ENCODE data around the gene GPC5. TPM values are rescaled to one million over a fixed set of nuclear protein-coding genes. Genes with fewer than 3 reads are reported as not detected.

Gene GPC5
- total RNA-seq, 2 donors from 2014 or later, result 0.55 to 1.0 TPM

DNA sequence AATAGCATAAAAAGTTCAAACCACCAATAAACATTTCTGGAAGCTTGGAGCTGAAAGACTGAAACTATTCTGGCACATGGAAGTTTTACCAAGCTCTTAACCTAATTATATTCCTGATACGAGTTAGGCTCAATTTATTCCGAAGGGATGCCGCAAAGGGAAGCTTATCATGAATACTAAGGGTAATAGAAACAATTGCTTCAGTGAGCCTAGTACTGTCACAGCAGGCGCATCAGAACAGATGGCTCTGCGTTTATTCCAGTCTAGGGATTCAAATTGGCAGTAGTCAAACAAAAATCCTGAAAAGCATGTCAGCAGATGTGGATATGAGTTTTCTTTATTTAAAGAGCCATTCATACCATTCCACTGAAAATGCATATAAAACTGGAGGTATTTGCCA is 779.5 kb downstream of the GPC5 start:
- H3K4me3 Mint-ChIP-seq, result no peak overlapping the region
- no peaks in the 10 kb centered on the region for H3K27me3 Mint-ChIP-seq
- H3K4me1 Mint-ChIP-seq (ENCODE audit: low read depth in 2 of 2), result no peaks in the 10 kb centered on the region
- H3K36me3 Mint-ChIP-seq, result no peaks in the 10 kb centered on the region
- no peak for ATAC-seq
- DNase-seq (ENCODE audit: low spot score), result no peak
- H3K9me3 Mint-ChIP-seq, result peaks cover 2% of the 10 kb centered on the region
- H3K27ac Mint-ChIP-seq, result no peak overlapping the region

DNA sequence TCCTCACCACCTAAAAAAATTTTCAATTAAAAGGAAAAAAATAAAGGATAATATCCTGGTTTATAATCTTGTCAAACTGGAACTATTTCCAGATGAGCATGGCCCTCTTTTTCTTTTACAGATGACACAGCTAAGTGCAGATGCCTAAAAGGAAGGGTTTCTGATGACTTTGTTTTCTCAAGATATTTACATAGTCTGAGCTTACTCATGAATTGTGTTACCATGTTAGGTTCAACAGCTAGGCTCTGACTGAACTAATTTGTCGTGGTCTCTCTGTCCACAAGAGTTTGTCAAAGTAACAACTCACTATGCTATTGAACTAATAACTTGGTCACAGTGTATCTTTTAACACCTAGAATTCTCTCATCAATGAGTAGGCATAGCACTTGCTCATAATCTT is 780.8 kb downstream of the GPC5 start:
- no peaks in the 10 kb centered on the region for H3K36me3 Mint-ChIP-seq
- no peak overlapping the region for H3K4me3 Mint-ChIP-seq
- H3K27me3 Mint-ChIP-seq, result no peaks in the 10 kb centered on the region
- peaks cover 2% of the 10 kb centered on the region for H3K9me3 Mint-ChIP-seq
- DNase-seq (ENCODE audit: low spot score) (no peak), ATAC-seq (no peak)
- no peak overlapping the region for H3K27ac Mint-ChIP-seq
- no peaks in the 10 kb centered on the region for H3K4me1 Mint-ChIP-seq (ENCODE audit: low read depth in 2 of 2)

DNA sequence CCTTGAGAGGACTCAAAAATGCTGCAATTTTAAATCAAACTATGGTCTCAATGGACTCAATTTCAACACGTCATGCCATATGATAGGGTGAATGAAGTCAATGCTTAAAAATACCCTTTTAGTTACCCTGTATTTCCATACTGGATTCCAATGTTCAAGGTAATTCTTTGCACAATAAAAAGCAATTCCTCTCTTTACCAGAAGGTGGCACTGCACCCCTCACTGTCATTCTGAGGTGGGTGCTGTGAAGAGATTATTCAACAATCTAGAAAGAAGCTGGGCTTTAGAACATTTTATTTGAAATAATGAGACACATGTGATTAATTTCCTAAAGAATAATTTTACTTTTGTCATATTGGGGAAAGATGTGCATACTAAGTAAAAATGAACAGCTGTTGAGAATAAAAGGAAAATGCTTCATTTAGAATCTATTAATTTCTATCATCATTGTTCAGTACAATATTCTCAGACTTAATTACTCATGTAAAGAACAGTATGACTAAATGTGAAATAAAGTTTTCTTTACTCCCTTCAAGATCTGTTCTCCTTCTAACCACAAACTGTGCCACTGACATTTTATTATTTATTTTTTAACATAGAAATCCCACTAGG is 789.1 kb downstream of the GPC5 start:
- DNase-seq (ENCODE audit: low spot score), result no peak
- H3K4me3 Mint-ChIP-seq, result no peak overlapping the region
- no peaks in the 10 kb centered on the region for H3K4me1 Mint-ChIP-seq (ENCODE audit: low read depth in 2 of 2)

DNA sequence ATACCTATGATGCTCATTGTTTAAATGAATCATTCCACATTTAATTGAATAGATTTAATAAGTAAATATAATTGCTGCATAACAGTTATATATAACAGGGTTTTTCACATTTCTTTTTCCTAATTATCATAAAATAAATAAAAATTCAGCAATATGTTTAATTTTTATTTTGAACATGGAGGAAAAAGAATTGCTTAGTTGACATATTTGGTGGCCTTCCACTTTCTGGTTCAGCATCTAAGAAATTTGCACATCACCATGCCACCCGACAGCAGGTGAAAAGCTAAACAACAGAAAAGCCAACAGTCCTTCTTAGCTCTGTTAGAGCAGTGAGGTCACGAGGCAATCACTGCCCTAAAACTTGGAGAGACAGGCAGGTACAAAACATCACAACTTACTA is 790.2 kb downstream of the GPC5 start:
- no peak overlapping the region for H3K27ac Mint-ChIP-seq
- H3K4me3 Mint-ChIP-seq, result no peak overlapping the region
- no peaks in the 10 kb centered on the region for H3K4me1 Mint-ChIP-seq (ENCODE audit: low read depth in 2 of 2)
- no peak for DNase-seq (ENCODE audit: low spot score)
- H3K27me3 Mint-ChIP-seq, result no peaks in the 10 kb centered on the region
- no peaks in the 10 kb centered on the region for H3K36me3 Mint-ChIP-seq
- ATAC-seq, result no peak
- H3K9me3 Mint-ChIP-seq, result no peaks in the 10 kb centered on the region

More for the DNA sequence above, 789.1 kb downstream of the GPC5 start:
- ATAC-seq, result no peak
- Mint-ChIP-seq H3K36me3 (no peaks in the 10 kb centered on the region), H3K9me3 (no peaks in the 10 kb centered on the region), H3K27me3 (no peaks in the 10 kb centered on the region), H3K27ac (no peak overlapping the region)

DNA sequence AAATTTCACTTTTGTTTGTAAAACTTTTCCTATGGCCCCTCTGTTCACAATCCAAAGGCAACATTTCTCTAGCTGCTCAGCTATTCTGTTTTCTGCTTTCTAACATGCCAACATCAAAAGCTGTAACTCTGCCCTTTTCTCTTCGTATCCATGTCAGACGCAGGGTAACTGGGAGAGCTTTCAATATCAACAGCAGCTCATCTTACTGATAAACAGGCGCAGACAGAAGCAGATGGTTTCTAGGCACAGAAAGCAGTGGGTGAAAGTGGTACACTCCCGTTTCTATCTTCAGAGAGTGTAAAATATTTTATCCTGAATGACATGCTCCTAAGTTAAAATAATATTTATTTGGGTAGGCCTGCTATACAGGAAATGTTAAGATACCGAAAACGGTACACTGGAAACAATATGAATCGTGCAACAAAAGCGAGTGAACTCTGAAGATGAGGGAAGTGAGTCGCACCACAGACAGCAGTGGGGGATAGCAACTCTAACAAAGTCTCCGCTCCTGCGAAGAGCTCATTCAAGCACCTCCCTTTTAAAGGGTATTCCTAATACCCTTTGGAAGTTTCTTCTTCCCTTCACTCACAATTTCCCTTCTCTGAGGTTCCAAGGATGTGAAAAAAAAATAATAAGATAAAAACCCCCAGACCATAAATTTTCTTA is 798.3 kb downstream of the GPC5 start:
- Mint-ChIP-seq H3K4me1 (ENCODE audit: low read depth in 2 of 2) (no peaks in the 10 kb centered on the region), H3K27me3 (no peaks in the 10 kb centered on the region), H3K27ac (no peak overlapping the region), H3K36me3 (no peaks in the 10 kb centered on the region), H3K9me3 (no peaks in the 10 kb centered on the region), H3K4me3 (no peak overlapping the region)
- ATAC-seq (no peak), DNase-seq (ENCODE audit: low spot score) (no peak)

DNA sequence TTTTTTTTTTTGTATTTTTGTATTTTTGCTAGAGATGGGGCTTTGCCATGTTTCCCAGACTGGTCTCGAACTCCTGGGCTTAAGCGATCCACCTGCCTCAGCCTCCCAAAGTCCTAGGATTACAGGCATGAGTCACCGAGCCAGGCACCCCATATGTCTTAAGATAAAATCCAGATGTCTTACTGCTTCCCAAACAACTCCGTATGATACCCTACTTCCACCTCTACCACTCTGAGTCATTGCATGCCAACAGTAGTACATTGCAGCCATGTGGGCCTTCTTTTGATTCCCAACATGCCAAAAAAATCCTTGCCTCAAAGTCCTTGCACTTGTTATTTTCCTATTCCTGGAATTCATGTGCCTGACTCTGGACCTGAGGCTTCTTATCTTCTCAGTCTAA is 799.2 kb downstream of the GPC5 start:
- no peak overlapping the region for H3K4me3 Mint-ChIP-seq
- no peaks in the 10 kb centered on the region for H3K4me1 Mint-ChIP-seq (ENCODE audit: low read depth in 2 of 2)

DNA sequence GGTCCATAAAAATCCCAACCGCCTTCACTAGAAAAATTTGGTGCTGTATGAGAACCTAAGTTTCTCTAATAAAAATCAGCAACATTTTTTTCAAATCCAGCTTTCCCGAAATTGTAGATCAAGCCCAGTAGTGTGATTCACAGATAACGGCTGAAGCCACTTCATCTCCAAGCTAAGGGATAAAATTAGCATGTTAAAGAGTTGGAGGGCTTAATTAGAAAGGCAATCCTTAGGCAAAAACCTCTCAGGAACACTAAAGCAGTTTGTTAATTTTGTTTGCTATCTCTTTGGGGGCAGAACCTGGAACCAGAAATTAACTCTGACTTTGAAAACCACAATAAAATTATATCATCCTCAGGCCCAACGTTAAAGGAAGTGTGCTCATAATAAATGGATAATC is 820.2 kb downstream of the GPC5 start:
- Mint-ChIP-seq H3K4me3 (no peak overlapping the region), H3K27ac (no peak overlapping the region), H3K4me1 (ENCODE audit: low read depth in 2 of 2) (no peaks in the 10 kb centered on the region), H3K9me3 (peaks cover 6% of the 10 kb centered on the region), H3K27me3 (no peaks in the 10 kb centered on the region), H3K36me3 (no peaks in the 10 kb centered on the region)
- no peak for DNase-seq (ENCODE audit: low spot score)
- no peak for ATAC-seq

More for the DNA sequence above, 799.2 kb downstream of the GPC5 start:
- Mint-ChIP-seq H3K27ac (no peak overlapping the region), H3K27me3 (no peaks in the 10 kb centered on the region), H3K9me3 (no peaks in the 10 kb centered on the region), H3K36me3 (no peaks in the 10 kb centered on the region)
- DNase-seq (ENCODE audit: low spot score) (no peak), ATAC-seq (no peak)

DNA sequence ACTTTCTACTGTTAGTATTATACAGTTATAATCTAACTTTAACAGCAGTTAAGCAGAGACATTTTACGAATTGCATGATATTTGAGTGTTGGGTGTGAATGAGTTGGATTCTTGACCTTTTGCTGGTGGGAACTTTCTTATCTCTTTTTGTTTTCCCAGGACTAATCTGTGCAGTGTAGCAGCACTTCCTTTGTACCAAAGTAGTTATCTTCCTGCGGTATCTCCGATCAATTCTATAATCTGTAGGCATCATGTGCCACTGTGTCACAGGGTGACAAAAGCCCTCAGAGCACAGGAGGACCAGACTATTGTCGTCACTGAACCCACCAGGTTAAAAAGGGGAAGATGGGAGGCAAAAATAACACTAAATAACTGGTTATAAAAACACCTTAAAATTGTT is 823.5 kb downstream of the GPC5 start:
- ATAC-seq, result no peak
- Mint-ChIP-seq H3K4me3 (no peak overlapping the region), H3K27ac (no peak overlapping the region), H3K36me3 (peaks cover 9% of the 10 kb centered on the region), H3K27me3 (no peaks in the 10 kb centered on the region), H3K9me3 (peaks cover 17% of the 10 kb centered on the region), H3K4me1 (ENCODE audit: low read depth in 2 of 2) (no peaks in the 10 kb centered on the region)
- DNase-seq (ENCODE audit: low spot score), result no peak

DNA sequence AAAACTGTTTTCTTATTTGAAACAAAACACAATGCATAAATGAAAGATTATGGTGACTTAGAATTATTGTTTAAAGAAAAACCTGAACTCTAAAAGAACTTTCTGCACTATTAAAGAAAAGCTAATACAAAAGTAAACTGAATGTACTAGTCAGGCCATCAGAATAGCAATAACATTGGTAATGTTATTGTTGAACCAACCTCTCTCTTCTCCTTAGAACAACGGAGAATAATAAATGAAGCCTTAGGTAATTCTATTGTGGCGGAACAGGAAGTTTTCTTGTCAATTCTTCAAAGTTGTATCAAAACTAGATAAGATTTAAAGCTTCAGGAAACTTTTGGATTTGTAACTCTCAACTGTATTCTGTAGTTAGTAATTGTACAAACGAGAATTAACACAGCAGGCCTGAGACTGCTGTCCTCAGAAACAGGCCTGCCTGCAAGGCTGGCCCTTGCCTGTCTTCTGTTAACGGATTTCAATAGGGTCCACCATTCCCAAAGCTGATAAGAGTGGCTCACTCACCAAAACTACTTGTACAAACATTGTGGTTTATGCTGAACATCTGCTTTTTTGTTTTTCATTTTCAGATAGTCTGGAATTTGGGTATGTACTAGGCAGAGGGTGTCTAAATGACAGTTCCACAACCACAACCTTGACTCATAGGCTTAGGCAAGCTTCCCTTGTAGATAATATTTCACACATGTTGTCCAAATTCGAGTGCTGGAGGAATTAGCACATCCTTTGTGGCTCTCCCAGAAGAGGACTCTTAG is 825.8 kb downstream of the GPC5 start:
- DNase-seq (ENCODE audit: low spot score), result no peak
- no peak overlapping the region for H3K27ac Mint-ChIP-seq

DNA sequence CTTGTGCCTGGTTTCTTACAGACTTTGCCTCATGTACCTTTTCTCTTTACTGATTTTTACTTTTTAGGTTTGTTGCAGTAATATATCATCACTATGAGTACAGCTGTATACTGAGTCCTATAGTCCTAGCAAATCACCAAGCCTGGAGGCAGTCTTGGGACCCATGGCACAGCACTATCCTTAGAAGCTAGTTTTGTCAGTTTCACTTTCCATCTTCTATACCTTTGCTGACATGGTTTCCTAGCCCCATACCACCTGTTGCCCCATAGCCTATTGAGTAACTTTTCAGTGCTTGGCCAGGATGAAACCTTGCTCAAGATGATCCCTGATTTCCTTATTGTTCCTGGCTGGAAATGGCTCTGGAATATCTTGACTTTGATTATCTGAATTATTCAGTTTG is 826.4 kb downstream of the GPC5 start:
- peaks cover 9% of the 10 kb centered on the region for H3K36me3 Mint-ChIP-seq

More for the DNA sequence above, 825.8 kb downstream of the GPC5 start:
- peaks cover 9% of the 10 kb centered on the region for H3K36me3 Mint-ChIP-seq
- no peaks in the 10 kb centered on the region for H3K4me1 Mint-ChIP-seq (ENCODE audit: low read depth in 2 of 2)
- H3K27me3 Mint-ChIP-seq, result no peaks in the 10 kb centered on the region
- no peak overlapping the region for H3K4me3 Mint-ChIP-seq
- peaks cover 18% of the 10 kb centered on the region for H3K9me3 Mint-ChIP-seq
- ATAC-seq, result no peak

DNA sequence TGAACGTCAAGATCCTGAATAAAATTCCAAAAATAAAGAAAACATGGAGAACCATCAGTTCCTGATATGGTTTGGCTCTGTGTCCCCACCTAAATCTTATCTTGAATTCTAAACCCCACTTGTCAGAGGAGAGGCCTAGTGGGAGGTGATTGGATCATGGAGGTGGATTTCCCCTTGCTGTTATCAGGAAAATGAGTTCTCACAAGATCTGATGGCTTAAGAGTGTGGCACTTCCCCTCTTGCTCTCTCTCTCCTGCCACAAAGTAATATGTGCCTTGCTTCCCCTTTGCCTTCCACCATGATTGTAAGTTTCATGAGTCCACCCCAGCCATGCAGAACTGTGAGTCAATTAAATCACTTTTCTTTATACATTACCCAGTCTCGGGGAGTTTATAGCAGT is 827.4 kb downstream of the GPC5 start:
- H3K4me1 Mint-ChIP-seq (ENCODE audit: low read depth in 2 of 2), result no peaks in the 10 kb centered on the region
- H3K27me3 Mint-ChIP-seq, result no peaks in the 10 kb centered on the region
- ATAC-seq (no peak), DNase-seq (ENCODE audit: low spot score) (no peak)
- no peak overlapping the region for H3K27ac Mint-ChIP-seq
- peaks cover 9% of the 10 kb centered on the region for H3K36me3 Mint-ChIP-seq
- H3K4me3 Mint-ChIP-seq, result no peak overlapping the region
- peaks cover 16% of the 10 kb centered on the region for H3K9me3 Mint-ChIP-seq

More for the DNA sequence above, 826.4 kb downstream of the GPC5 start:
- DNase-seq (ENCODE audit: low spot score), result no peak
- Mint-ChIP-seq H3K4me1 (ENCODE audit: low read depth in 2 of 2) (no peaks in the 10 kb centered on the region), H3K4me3 (no peak overlapping the region), H3K27ac (no peak overlapping the region), H3K9me3 (peaks cover 16% of the 10 kb centered on the region), H3K27me3 (no peaks in the 10 kb centered on the region)
- ATAC-seq, result no peak

DNA sequence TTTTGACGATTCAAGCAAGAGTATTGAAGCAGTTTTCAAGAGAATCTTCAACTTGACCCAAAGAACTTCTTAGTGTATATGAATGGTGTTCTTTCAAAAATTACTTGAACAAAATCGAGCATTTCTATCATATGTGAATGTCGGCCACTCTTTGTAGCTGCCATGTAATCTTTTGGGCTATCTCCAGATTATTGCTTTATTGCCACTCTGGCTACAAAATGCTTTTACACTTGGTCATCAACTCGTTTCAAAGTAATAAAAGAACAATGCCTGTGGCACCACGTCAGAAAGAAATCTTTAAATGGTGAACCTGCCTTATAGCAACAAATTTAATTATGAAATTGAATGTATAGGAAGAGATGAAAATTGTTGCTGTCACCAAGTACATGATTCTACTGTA is 834.5 kb downstream of the GPC5 start:
- H3K36me3 Mint-ChIP-seq, result no peaks in the 10 kb centered on the region
- no peak overlapping the region for H3K27ac Mint-ChIP-seq
- no peak for DNase-seq (ENCODE audit: low spot score)
- no peaks in the 10 kb centered on the region for H3K27me3 Mint-ChIP-seq
- H3K4me3 Mint-ChIP-seq, result no peak overlapping the region
- peaks cover 7% of the 10 kb centered on the region for H3K9me3 Mint-ChIP-seq
- H3K4me1 Mint-ChIP-seq (ENCODE audit: low read depth in 2 of 2), result no peaks in the 10 kb centered on the region
- no peak for ATAC-seq

DNA sequence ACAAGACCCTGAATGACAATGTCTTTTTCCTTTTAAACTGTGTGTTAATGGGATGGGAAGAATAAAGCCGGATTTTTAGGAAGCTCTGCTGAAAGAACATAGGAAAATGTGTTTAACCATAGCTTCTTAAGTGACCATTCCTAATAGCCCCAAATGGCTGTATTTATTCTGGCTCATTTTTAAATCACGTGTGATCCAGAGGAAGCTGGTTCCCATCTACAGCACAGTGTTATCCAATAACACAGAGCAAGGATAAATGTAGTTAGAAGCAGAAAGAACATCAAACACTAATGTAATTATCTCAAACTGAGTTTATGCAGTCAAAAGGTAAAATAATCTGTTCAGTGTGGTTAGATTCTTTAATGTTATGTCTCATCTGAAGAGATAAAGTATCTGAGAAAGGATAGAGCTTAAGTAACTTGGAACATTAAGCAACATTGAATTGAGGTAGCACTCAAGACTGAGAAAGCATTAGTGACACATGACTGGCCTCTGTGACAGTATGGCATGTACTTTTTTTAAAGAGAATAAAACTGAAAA is 853.3 kb downstream of the GPC5 start:
- Mint-ChIP-seq H3K4me3 (no peak overlapping the region), H3K27ac (no peak overlapping the region), H3K4me1 (ENCODE audit: low read depth in 2 of 2) (no peaks in the 10 kb centered on the region), H3K27me3 (no peaks in the 10 kb centered on the region), H3K36me3 (peaks cover 4% of the 10 kb centered on the region), H3K9me3 (peaks cover 15% of the 10 kb centered on the region)
- no peak for DNase-seq (ENCODE audit: low spot score)
- ATAC-seq, result no peak

DNA sequence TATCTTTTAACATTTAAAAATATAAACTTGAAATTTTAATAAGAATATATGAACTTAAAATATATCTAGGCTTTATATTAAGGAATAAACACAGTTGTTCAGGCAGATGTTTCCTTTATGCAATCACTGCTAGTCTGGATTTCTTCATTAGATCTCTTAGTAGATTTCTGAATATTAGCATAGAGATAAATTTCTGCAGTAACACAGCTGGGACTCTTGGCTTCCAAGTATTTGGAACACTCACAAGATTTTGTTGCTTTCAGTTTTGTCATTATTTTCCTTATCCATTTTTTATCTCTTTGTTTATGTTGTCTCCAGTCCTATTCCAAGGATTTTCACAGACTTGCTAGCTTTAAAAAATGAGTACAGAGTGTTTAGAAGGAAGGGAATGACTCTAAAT is 857.1 kb downstream of the GPC5 start:
- no peak for DNase-seq (ENCODE audit: low spot score)
- Mint-ChIP-seq H3K4me3 (no peak overlapping the region), H3K9me3 (peaks cover 26% of the 10 kb centered on the region), H3K27me3 (no peaks in the 10 kb centered on the region), H3K36me3 (peaks cover 4% of the 10 kb centered on the region), H3K4me1 (ENCODE audit: low read depth in 2 of 2) (no peaks in the 10 kb centered on the region), H3K27ac (no peak overlapping the region)
- no peak for ATAC-seq
